HG02973 (cell line): ENCODE results near the gene SDCCAG8.

Experiments used
- ATAC-seq: cut with Tn5 transposase; IDR thresholded peaks from one replicate; pipeline ENCODE4 v1.9.1; 2021; ENCODE audit warnings: moderate library complexity; ENCODE audit not compliant: unreplicated experiment

The SDCCAG8 gene

GRCh38 chr1:243379208-243379607, 123.4 kb downstream of the SDCCAG8 start:
- no peak for ATAC-seq

GRCh38 chr1:243379706-243380105, 123.9 kb downstream of the SDCCAG8 start:
- no peak for ATAC-seq

- ATAC-seq: no peak
These were observed 132.4 kb downstream of the SDCCAG8 start for GRCh38 chr1:243388276-243388675.

GRCh38 chr1:243390162-243390791, 134.4 kb downstream of the SDCCAG8 start:
- ATAC-seq: no peak

GRCh38 chr1:243391355-243391754, 135.5 kb downstream of the SDCCAG8 start:
- ATAC-seq: no peak

GRCh38 chr1:243393096-243393495, 137.3 kb downstream of the SDCCAG8 start:
- ATAC-seq: no peak

GRCh38 chr1:243394066-243394465, 138.2 kb downstream of the SDCCAG8 start:
- no peak for ATAC-seq

- ATAC-seq: no peak
These were observed 139.0 kb downstream of the SDCCAG8 start for GRCh38 chr1:243394601-243395464.

GRCh38 chr1:243396424-243396823, 140.6 kb downstream of the SDCCAG8 start:
- no peak for ATAC-seq

GRCh38 chr1:243396876-243397275, 141.0 kb downstream of the SDCCAG8 start:
- no peak for ATAC-seq

- no peak for ATAC-seq
These were observed 141.9 kb downstream of the SDCCAG8 start for GRCh38 chr1:243397613-243398321.

- ATAC-seq: no peak
These were observed 143.8 kb downstream of the SDCCAG8 start for GRCh38 chr1:243399561-243400155.

- no peak for ATAC-seq
These were observed 147.0 kb downstream of the SDCCAG8 start for GRCh38 chr1:243402868-243403267.

- ATAC-seq: no peak
These were observed 150.6 kb downstream of the SDCCAG8 start for GRCh38 chr1:243406424-243406823.

GRCh38 chr1:243407284-243408018, 151.6 kb downstream of the SDCCAG8 start:
- ATAC-seq: no peak

- no peak for ATAC-seq
These were observed 152.6 kb downstream of the SDCCAG8 start for GRCh38 chr1:243408479-243408878.

- ATAC-seq: no peak
These were observed 153.4 kb downstream of the SDCCAG8 start for GRCh38 chr1:243409284-243409683.

GRCh38 chr1:243411472-243411871, 155.6 kb downstream of the SDCCAG8 start:
- ATAC-seq: no peak

- peak; percentile 54 for ATAC-seq
These were observed 157.8 kb downstream of the SDCCAG8 start for GRCh38 chr1:243413431-243414151.

GRCh38 chr1:243414152-243414494, 158.3 kb downstream of the SDCCAG8 start:
- no peak for ATAC-seq
